ENCODE measurements around the gene LOXL1.
"Not testable (repeated sequence)": the region's sequence is repeated elsewhere in the genome, so short reads cannot be mapped to it uniquely, and the experiment has no call there.

The LOXL1 gene

GRCh38 chr15:73922186-73923151 lies 3.8 kb upstream of the LOXL1 start:
- DNase-seq: peak; percentile 67

- DNase-seq: no peak
Observed at GRCh38 chr15:73923156-73923487, 3.1 kb upstream of the LOXL1 start.

- DNase-seq: no peak
Observed at GRCh38 chr15:73923488-73924164, 2.6 kb upstream of the LOXL1 start.

GRCh38 chr15:73924171-73924921 lies 1.9 kb upstream of the LOXL1 start:
- DNase-seq: peak; percentile 35

GRCh38 chr15:73925848-73926218 lies 429 bp upstream of the LOXL1 start:
- no peak for DNase-seq

- no peak for DNase-seq
Observed at GRCh38 chr15:73927003-73927475, 777 bp downstream of the LOXL1 start.

- DNase-seq: no peak
Observed at GRCh38 chr15:73927476-73928240, 1.4 kb downstream of the LOXL1 start.

- no peak for DNase-seq
Observed at GRCh38 chr15:73928241-73928579, 1.9 kb downstream of the LOXL1 start.

- DNase-seq: no peak
Observed at GRCh38 chr15:73928971-73929627, 2.8 kb downstream of the LOXL1 start.

- DNase-seq: no peak
Observed at GRCh38 chr15:73930371-73930770, 4.1 kb downstream of the LOXL1 start.

- DNase-seq: no peak
Observed at GRCh38 chr15:73930790-73931281, 4.6 kb downstream of the LOXL1 start.

- no peak for DNase-seq
Observed at GRCh38 chr15:73931441-73931840, 5.2 kb downstream of the LOXL1 start.

GRCh38 chr15:73932381-73933191 lies 6.3 kb downstream of the LOXL1 start:
- DNase-seq: no peak

GRCh38 chr15:73934281-73934680 lies 8.0 kb downstream of the LOXL1 start:
- DNase-seq: no peak

GRCh38 chr15:73935547-73935946 lies 9.3 kb downstream of the LOXL1 start:
- no peak for DNase-seq

GRCh38 chr15:73936181-73936580 lies 9.9 kb downstream of the LOXL1 start:
- no peak for DNase-seq

GRCh38 chr15:73936588-73937290 lies 10.5 kb downstream of the LOXL1 start:
- no peak for DNase-seq

- DNase-seq: no peak
Observed at GRCh38 chr15:73937296-73937695, 11.0 kb downstream of the LOXL1 start.

GRCh38 chr15:73937726-73938125 lies 11.5 kb downstream of the LOXL1 start:
- no peak for DNase-seq

- not testable (repeated sequence) for DNase-seq
Observed at GRCh38 chr15:73938516-73938915, 12.3 kb downstream of the LOXL1 start.

Data from NCI-H2107 (cell line).